ENCODE data around the gene C11orf24. TPM values are rescaled to one million over a fixed set of nuclear protein-coding genes. Genes with fewer than 3 reads are reported as not detected.
A peak's percentile ranks its signal among the peaks of the same experiment; 100 is the strongest.

C11orf24 gene
- total and polyA plus RNA-seq, 10 of the 15 experiments (the other 5 are each of a cell fraction or from before 2014, with no cell fraction given), result 4.3 to 104 (median 41.4) TPM

DNA sequence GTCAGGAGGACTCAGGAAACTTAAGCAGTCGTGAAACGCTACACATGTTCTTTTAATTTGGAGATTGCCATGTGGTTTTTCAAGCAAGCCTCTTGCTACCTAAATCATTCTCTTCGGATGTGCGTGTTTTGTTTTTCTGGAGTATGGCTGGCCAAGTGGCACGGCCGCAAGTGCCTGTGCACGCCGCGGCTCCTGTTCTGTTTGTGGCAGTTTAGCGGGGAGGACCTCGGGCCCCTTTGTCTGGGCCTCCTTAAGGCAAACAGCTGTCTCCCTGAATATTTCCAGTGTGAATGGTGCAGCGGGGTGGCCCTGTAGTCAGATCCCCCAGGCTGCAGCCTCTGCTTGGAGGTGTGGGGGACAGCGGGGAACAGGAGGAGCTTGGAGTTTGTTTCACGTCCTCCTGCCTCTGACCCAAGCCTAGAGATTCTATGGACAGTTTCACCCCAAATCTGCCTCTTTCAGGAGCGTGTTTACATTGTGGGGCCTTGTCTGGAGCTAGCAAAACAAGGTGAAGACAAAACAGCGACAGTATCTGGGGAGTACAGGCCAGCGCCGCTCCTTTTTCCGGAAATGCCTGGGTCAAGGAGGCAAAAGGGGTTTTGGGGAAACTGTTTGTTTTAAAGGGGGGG, 41.9 kb upstream of the C11orf24 start:
- peaks cover 45% of the 10 kb centered on the region for H3K79me2 ChIP-seq (ENCODE audit: control insufficient read depth, insufficient read depth, low read length)
- SMC1A ChIA-PET (ENCODE audit: uncharacterized antibody, unreplicated experiment), result interaction anchor here (0.9 to 1.5 kb wide), 3 partner anchors 27 to 97 kb away, joined by 3 read pairs; no protein-coding TSS in a partner anchor
- CTCF ChIA-PET, result interaction anchor here (1.0 to 1.1 kb wide), 2 partner anchors 16 to 46 kb away, joined by 3 read pairs; no protein-coding TSS in a partner anchor
- intact Hi-C loops (cut with micrococcal nuclease; ENCODE audit: unreplicated experiment) (loop anchor here (2.0 to 5.0 kb wide), 2 partner anchors 57 to 69 kb away; no protein-coding TSS in a partner anchor), in situ Hi-C loops (cut with MboI) (no loop called here)
- peak overlapping the region; percentile 36 for H3K27ac ChIP-seq (ENCODE audit: control insufficient read depth, insufficient read depth)
- H4K20me1 ChIP-seq (ENCODE audit: control insufficient read depth, insufficient read depth), result no peaks in the 10 kb centered on the region
- RAD21 ChIA-PET (ENCODE audit: unreplicated experiment), result interaction anchor here (0.9 to 1.5 kb wide), 2 partner anchors 58 to 68 kb away, joined by 3 to 8 read pairs; no protein-coding TSS in a partner anchor
- POLR2A ChIA-PET, result interaction anchor here (0.6 to 1.0 kb wide), 2 partner anchors 48 to 63 kb away, joined by 4 to 5 read pairs; no protein-coding TSS in a partner anchor
- peak overlapping the region; percentile 92 for H3K4me3 ChIP-seq
- ATAC-seq, result peak; percentile 51
- no peak for TF ChIP-seq FOS (IDR thresholded peaks at IDR 0.05; ENCODE audit: borderline replicate concordance, extremely low read depth, insufficient read length)
- TF ChIP-seq, protein P1, sequence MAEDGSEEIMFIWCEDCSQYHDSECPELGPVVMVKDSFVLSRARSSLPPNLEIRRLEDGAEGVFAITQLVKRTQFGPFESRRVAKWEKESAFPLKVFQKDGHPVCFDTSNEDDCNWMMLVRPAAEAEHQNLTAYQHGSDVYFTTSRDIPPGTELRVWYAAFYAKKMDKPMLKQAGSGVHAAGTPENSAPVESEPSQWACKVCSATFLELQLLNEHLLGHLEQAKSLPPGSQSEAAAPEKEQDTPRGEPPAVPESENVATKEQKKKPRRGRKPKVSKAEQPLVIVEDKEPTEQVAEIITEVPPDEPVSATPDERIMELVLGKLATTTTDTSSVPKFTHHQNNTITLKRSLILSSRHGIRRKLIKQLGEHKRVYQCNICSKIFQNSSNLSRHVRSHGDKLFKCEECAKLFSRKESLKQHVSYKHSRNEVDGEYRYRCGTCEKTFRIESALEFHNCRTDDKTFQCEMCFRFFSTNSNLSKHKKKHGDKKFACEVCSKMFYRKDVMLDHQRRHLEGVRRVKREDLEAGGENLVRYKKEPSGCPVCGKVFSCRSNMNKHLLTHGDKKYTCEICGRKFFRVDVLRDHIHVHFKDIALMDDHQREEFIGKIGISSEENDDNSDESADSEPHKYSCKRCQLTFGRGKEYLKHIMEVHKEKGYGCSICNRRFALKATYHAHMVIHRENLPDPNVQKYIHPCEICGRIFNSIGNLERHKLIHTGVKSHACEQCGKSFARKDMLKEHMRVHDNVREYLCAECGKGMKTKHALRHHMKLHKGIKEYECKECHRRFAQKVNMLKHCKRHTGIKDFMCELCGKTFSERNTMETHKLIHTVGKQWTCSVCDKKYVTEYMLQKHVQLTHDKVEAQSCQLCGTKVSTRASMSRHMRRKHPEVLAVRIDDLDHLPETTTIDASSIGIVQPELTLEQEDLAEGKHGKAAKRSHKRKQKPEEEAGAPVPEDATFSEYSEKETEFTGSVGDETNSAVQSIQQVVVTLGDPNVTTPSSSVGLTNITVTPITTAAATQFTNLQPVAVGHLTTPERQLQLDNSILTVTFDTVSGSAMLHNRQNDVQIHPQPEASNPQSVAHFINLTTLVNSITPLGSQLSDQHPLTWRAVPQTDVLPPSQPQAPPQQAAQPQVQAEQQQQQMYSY (CRISPR knock-in tag; IDR thresholded peaks at IDR 0.05), result no peak
- TF ChIP-seq NR2C1 (IDR thresholded peaks at IDR 0.05), result no peak
- no peak for TF ChIP-seq SMAD1 (IDR thresholded peaks at IDR 0.05; ENCODE audit: low read depth, partially characterized antibody)
- no peak for TF ChIP-seq YBX1 (IDR thresholded peaks at IDR 0.05)
- TF ChIP-seq EED (IDR thresholded peaks at IDR 0.05; ENCODE audit: low read depth), result 0 out of 2 replicates have a peak, but pooled peaks have one; percentile 15
- TF ChIP-seq, protein P2, sequence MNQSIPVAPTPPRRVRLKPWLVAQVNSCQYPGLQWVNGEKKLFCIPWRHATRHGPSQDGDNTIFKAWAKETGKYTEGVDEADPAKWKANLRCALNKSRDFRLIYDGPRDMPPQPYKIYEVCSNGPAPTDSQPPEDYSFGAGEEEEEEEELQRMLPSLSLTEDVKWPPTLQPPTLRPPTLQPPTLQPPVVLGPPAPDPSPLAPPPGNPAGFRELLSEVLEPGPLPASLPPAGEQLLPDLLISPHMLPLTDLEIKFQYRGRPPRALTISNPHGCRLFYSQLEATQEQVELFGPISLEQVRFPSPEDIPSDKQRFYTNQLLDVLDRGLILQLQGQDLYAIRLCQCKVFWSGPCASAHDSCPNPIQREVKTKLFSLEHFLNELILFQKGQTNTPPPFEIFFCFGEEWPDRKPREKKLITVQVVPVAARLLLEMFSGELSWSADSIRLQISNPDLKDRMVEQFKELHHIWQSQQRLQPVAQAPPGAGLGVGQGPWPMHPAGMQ (IDR thresholded peaks at IDR 0.05; ENCODE audit: borderline replicate concordance), result no peak
- TF ChIP-seq, protein P3, sequence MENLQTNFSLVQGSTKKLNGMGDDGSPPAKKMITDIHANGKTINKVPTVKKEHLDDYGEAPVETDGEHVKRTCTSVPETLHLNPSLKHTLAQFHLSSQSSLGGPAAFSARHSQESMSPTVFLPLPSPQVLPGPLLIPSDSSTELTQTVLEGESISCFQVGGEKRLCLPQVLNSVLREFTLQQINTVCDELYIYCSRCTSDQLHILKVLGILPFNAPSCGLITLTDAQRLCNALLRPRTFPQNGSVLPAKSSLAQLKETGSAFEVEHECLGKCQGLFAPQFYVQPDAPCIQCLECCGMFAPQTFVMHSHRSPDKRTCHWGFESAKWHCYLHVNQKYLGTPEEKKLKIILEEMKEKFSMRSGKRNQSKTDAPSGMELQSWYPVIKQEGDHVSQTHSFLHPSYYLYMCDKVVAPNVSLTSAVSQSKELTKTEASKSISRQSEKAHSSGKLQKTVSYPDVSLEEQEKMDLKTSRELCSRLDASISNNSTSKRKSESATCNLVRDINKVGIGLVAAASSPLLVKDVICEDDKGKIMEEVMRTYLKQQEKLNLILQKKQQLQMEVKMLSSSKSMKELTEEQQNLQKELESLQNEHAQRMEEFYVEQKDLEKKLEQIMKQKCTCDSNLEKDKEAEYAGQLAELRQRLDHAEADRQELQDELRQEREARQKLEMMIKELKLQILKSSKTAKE (IDR thresholded peaks at IDR 0.05; ENCODE audit: low read depth, poor library complexity, severe bottlenecking), result no peak
- no peak for TF ChIP-seq TCF3 (IDR thresholded peaks at IDR 0.05; ENCODE audit: borderline replicate concordance, insufficient read depth, low read depth, low read length)
- TF ChIP-seq, protein P4, sequence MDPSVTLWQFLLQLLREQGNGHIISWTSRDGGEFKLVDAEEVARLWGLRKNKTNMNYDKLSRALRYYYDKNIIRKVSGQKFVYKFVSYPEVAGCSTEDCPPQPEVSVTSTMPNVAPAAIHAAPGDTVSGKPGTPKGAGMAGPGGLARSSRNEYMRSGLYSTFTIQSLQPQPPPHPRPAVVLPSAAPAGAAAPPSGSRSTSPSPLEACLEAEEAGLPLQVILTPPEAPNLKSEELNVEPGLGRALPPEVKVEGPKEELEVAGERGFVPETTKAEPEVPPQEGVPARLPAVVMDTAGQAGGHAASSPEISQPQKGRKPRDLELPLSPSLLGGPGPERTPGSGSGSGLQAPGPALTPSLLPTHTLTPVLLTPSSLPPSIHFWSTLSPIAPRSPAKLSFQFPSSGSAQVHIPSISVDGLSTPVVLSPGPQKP (IDR thresholded peaks at IDR 0.05; ENCODE audit: low read depth, low read length), result no peak
- TF ChIP-seq NFYB (IDR thresholded peaks at IDR 0.05; ENCODE audit: insufficient read depth, low read depth, low read length), result no peak
- TF ChIP-seq RB1 (IDR thresholded peaks at IDR 0.05; ENCODE audit: borderline replicate concordance), result no peak
- 0 out of 2 replicates have a peak, but pooled peaks have one; percentile 35 for TF ChIP-seq RUNX3 (IDR thresholded peaks at IDR 0.05; ENCODE audit: low read length)
- TF ChIP-seq IKZF2 (IDR thresholded peaks at IDR 0.05), result 0 out of 4 replicates have a peak, but pooled peaks of 1 of the 2 experiments have one; percentile 18
- no peak for TF ChIP-seq SIX5 (IDR thresholded peaks at IDR 0.05; ENCODE audit: low read depth, low read length, severe bottlenecking)
- DNase-seq (ENCODE audit: low read depth, low spot score), result no peak
- peak overlapping the region; percentile 89 for H3K4me2 ChIP-seq (ENCODE audit: control insufficient read depth, insufficient read depth)
- WGBS (ENCODE audit: insufficient coverage, insufficient replicate concordance, low lambda C conversion rate, missing lambda C conversion rate), result 59% methylated on average over 19 of the region's 19 CpGs
- no peaks in the 10 kb centered on the region for H3K27me3 ChIP-seq (replicated peaks in 1 of 2; ENCODE audit: control insufficient read depth in 2 of 2, insufficient read depth in 2 of 2, low read length in 1 of 2)
- H3K36me3 ChIP-seq (ENCODE audit: control insufficient read depth in 2 of 2, insufficient read depth in 2 of 2, low read length in 1 of 2), result no peaks in the 10 kb centered on the region
- H3K4me1 ChIP-seq (ENCODE audit: control insufficient read depth, insufficient read depth, low read length), result peaks cover 6% of the 10 kb centered on the region
- H3K9ac ChIP-seq (ENCODE audit: control insufficient read depth, insufficient read depth, low read length), result peak overlapping the region; percentile 67
- TSS peak; percentile 73 for BruUV-seq (replicated peaks)
- peak overlapping the region; percentile 1 for H2AFZ ChIP-seq (ENCODE audit: control insufficient read depth, low read depth, low read length)
- no peaks in the 10 kb centered on the region for H3K9me3 ChIP-seq (replicated peaks; ENCODE audit: control insufficient read depth, insufficient read depth, low read length)
- no peak for FAIRE-seq
